ENCODE results near the gene PTN.

- TF ChIP-seq CTCF (IDR thresholded peaks at IDR 0.05; ENCODE audit: insufficient read depth, low read length) (no peak), GABPA (IDR thresholded peaks at IDR 0.05; ENCODE audit: low read depth) (no peak), POLR2AphosphoS5 (IDR thresholded peaks at IDR 0.05; ENCODE audit: low read depth) (no peak)
Measured at GRCh38 chr7:137204246-137204645, 139.3 kb downstream of the PTN start.

Measured in HL-60 (cell line).